Panc1 (cell line): Measurements from ENCODE around the gene GPR160. TPM values are rescaled to one million over a fixed set of nuclear protein-coding genes. Genes with fewer than 3 reads are reported as not detected.

Source experiments
- ATAC-seq: fragments of 200-7000 bp; cut with Tn5 transposase; 2 replicates; pipeline ENCODE4 v1.9.1; 2020; ENCODE audit warnings: mild to moderate bottlenecking, moderate library complexity
- BruUV-seq: library from RNA; stranded (reverse); fragments of 400-500 nt; replicated peaks from 2 replicates; lab custom pipeline; 2021; lab: Mats Ljungman, UMichigan
- CTCF ChIA-PET: fragments of 300-600 bp; sonication (Branson Sonifier 250); formaldehyde crosslinking; loops from one replicate; lab custom pipeline; 2022; ENCODE audit warnings: antibody characterized with exemption; lab: Charles Lee
- POLR2A ChIA-PET: fragments of 300-600 bp; sonication (Branson Sonifier 250); formaldehyde crosslinking; loops from one replicate; lab custom pipeline; 2022; ENCODE audit warnings: antibody characterized with exemption; lab: Charles Lee
- DNase-seq: peaks from one replicate; pipeline ENCODE4 v3.0.0-alpha.2; 2010; ENCODE audit warnings: low read depth, low spot score
- H3K27ac ChIP-seq: 2 replicates; pipeline ENCODE4 v1.5.1; 2011; ENCODE audit warnings: mild to moderate bottlenecking, low read length, inconsistent platforms
- H3K27me3 ChIP-seq: fragments of 200-500 bp; sonication (Bioruptor generic); 2 replicates; pipeline ENCODE4 v1.6.0; 2014; ENCODE audit warnings: low read length, inconsistent platforms; ENCODE audit not compliant: control insufficient read depth, insufficient read depth
- H3K36me3 ChIP-seq: fragments of 200-500 bp; sonication (Bioruptor generic); 2 replicates; pipeline ENCODE4 v1.5.1; 2014; ENCODE audit warnings: inconsistent platforms, mild to moderate bottlenecking, low read length, moderate library complexity; ENCODE audit not compliant: control insufficient read depth, insufficient read depth
- H3K4me1 ChIP-seq: 2 replicates; pipeline ENCODE4 v1.5.1; 2011; ENCODE audit warnings: inconsistent platforms, mild to moderate bottlenecking, low read length, moderate library complexity; ENCODE audit not compliant: control insufficient read depth, insufficient read depth
- H3K4me3 ChIP-seq, 2 experiments: 2 replicates each; pipeline ENCODE4 v1.5.1; 2011 to 2012; ENCODE audit warnings: low read depth in 2 of 2, low read length in 2 of 2, mild to moderate bottlenecking in 2 of 2, inconsistent platforms in 1 of 2, moderate library complexity in 1 of 2
- H3K9me3 ChIP-seq: fragments of 200-500 bp; sonication (Bioruptor generic); 2 replicates; pipeline ENCODE4 v1.5.1; 2014; ENCODE audit warnings: low read depth, mild to moderate bottlenecking, inconsistent platforms, low read length, moderate library complexity; ENCODE audit not compliant: control insufficient read depth, insufficient read depth
- CTCF ChIP-seq: fragments of 450-650 bp; IDR thresholded peaks from 2 replicates; pipeline ENCODE4 v1.5.1; 2017; ENCODE audit warnings: mild to moderate bottlenecking
- POLR2AphosphoS5 ChIP-seq: IDR thresholded peaks from 2 replicates; pipeline ENCODE4 v1.6.1; 2012; ENCODE audit warnings: mild to moderate bottlenecking, low read depth, low read length, moderate library complexity
- REST ChIP-seq, 2 experiments: IDR thresholded peaks; 2 replicates each; pipeline ENCODE4 v1.6.1; 2011 to 2012; ENCODE audit warnings: low read depth in 2 of 2, control low read depth in 1 of 2, low read length in 1 of 2, mild to moderate bottlenecking in 1 of 2, moderate library complexity in 1 of 2; ENCODE audit not compliant: insufficient read depth in 1 of 2
- SIN3A ChIP-seq: IDR thresholded peaks from 2 replicates; pipeline ENCODE4 v1.6.1; 2012; ENCODE audit warnings: low read depth, mild to moderate bottlenecking, low read length, moderate library complexity, borderline replicate concordance; ENCODE audit not compliant: insufficient read depth
- TCF7L2 ChIP-seq: IDR thresholded peaks from 2 replicates; pipeline ENCODE4 v1.6.1; 2011; ENCODE audit warnings: mild to moderate bottlenecking, low read depth, low read length, inconsistent platforms
- in situ Hi-C: cut with HindIII; loops from 2 replicates; pipeline ENCODE4 v1.10.0; 2016; ENCODE audit warnings: low sequenced_read_pairs, low pct_unique_long_range_greater_than_20kb
- intact Hi-C: fragments of 100-400 bp; cut with micrococcal nuclease; formaldehyde crosslinking; loops from one replicate; pipeline ENCODE4 v1.10.0; 2022; ENCODE audit not compliant: unreplicated experiment
- total RNA-seq: library from RNA; stranded (reverse); gene quantifications from one replicate; pipeline ENCODE4 v1.2.1, GENCODE V29; 2021; ENCODE audit not compliant: unreplicated experiment

Gene GPR160
- total RNA-seq, 1 experiment from 2014 or later: 0.18 TPM

- Histone ChIP-seq H3K27ac (no peak overlapping the region), H3K9me3 (no peaks in the 10 kb centered on the region), H3K36me3 (peaks cover under 1% of the 10 kb centered on the region; the same call in 1 of the 2 replicates), H3K27me3 (no peaks in the 10 kb centered on the region), H3K4me1 (no peaks in the 10 kb centered on the region), H3K4me3 (no peak overlapping the region)
- in situ Hi-C loops: no loop called here
- DNase-seq (no peak), ATAC-seq (peak; percentile 55; the same call in 1 of the 2 replicates)
- intact Hi-C loops: no loop called here
- POLR2A ChIA-PET: no interaction called here
- BruUV-seq: no TSS peak
- CTCF ChIA-PET: interaction anchor here (0.6 kb wide), 1 partner anchor 64 kb away, joined by 5 read pairs; no protein-coding TSS in a partner anchor
- TF ChIP-seq POLR2AphosphoS5: no peak
- peak; percentile 55 for TF ChIP-seq CTCF
Measured at GRCh38 chr3:170078620-170079281, 41.0 kb downstream of the GPR160 start.

GRCh38 chr3:170079536-170080165 is 41.9 kb downstream of the GPR160 start:
- BruUV-seq: no TSS peak
- Histone ChIP-seq H3K36me3 (peaks cover 8% of the 10 kb centered on the region), H3K27me3 (no peaks in the 10 kb centered on the region), H3K27ac (no peak overlapping the region), H3K4me3 (no peak overlapping the region), H3K4me1 (no peaks in the 10 kb centered on the region), H3K9me3 (no peaks in the 10 kb centered on the region)
- POLR2A ChIA-PET: no interaction called here
- ATAC-seq: no peak
- TF ChIP-seq POLR2AphosphoS5 (no peak), TCF7L2 (no peak), SIN3A (no peak), REST (IDR thresholded peaks at IDR 0.05; ENCODE audit: insufficient read depth in 1 of 2, low read depth in 2 of 2, low read length in 1 of 2) (no peak), CTCF (no peak)
- no peak for DNase-seq
- CTCF ChIA-PET: no interaction called here
- in situ Hi-C loops (no loop called here), intact Hi-C loops (no loop called here)
